GM19328 (cell line): Measurements from ENCODE around the gene ZSWIM6.

Experiments used
- ATAC-seq: cut with Tn5 transposase; IDR thresholded peaks from one replicate; pipeline ENCODE4 v1.9.1; 2021; ENCODE audit warnings: mild to moderate bottlenecking, moderate library complexity; ENCODE audit not compliant: unreplicated experiment

The ZSWIM6 gene

DNA sequence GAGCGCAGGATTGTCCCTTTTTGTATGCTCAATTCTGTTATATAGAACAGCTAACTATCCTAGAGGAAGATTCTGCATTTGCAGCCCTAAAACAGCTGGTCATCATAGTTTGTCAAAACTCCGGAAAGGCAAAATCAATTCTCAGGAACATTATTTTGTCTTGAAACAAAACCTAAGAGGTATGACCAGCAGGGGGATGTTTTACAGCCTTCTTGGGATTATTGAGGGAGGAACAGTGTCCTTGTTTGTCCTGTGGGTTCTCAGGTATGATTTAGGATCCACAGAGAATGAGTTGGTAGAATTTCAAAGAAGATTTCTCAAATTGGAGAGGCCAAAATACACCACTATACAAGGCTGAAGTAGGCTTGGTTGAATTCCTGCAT, 136.4 kb downstream of the ZSWIM6 start:
- ATAC-seq, result no peak

DNA sequence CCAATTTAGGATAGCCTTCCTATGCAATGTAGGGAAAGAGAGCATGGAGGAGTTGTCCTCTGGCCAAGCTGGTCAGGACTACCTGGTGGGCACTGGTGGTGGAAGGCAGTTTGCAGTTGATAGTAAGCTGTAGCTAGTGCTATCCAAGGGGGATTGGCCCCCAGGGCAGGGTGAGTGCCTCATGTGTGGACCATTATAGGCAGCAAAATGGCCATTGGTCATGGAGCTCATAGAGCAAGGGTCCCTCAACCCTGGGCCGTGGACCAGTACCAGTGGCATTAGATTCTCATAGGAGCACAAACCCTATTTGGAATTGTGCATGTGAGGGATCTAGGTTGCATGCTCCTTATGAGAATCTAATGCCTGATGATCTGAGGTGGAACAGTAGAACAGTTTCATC, 139.3 kb downstream of the ZSWIM6 start:
- ATAC-seq, result no peak

DNA sequence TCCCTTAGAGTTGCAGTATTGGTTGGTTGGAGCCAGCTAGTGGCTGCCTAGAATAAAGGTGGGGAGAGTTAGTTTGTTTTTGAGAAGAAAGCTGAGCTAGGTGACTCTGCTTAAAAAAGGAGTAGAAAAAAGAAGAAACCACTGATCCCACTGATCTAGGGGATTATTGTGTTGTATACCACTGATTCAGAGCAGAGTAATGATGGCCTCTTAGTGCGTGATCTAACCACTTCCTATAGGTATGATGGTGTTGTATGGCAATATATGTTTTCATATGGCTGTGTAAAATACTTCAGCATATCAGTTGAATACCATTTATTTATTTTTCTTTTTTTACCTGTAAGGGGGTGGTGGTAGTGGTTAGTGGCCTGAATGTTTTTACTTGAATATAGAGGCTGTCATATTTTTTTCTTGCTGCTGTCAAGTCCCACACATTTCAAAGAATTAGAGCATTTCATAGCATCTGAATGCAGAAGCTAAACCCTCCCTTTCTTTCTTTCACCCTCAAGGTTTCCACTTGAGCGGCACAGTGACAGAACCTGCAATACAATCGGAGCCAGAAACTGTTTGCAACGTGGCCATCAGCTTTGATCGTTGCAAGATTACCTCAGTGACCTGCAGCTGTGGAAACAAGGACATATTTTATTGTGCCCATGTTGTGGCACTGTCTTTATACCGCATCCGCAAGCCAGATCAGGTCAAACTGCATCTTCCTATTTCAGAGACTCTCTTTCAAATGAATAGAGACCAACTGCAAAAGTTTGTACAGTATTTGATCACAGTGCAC, 140.3 kb downstream of the ZSWIM6 start:
- ATAC-seq, result no peak

DNA sequence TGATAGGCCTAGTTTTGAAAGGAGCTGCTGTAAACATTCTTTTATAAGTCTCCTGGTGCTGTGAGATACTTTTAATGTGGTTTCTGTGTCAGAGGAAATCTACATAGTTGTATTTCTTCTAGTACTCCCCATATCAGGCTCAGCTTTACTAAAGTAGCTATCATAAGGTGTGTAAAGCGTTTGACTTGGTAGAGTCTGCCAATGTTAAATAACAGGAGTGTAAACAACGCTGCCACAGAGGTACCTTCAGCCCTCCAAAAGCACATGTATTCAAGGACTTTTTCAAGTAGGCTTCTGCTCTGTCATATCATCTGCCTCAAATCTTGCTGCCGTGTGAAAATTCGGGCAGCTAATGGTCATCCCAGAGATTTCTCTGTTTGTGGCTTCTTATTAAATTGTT, 142.7 kb downstream of the ZSWIM6 start:
- no peak for ATAC-seq

DNA sequence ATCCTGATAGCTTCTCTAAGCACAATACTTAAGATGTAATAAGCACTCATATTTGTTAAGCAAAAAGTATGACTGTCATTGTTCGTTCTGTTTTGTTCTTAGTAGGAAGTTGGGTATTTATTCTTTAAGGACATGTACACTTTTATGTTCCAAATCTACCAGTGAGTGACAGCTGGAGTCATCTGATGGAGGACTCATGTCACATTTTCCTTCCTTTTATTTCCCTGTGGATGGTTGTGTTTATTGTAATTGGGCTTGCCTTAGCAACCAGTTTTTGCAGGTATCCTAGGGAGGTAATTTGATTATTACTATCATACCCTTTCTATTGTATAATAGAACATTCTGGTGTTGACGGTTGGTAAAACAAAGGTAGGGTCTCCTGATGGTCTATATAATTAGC, 145.7 kb downstream of the ZSWIM6 start:
- no peak for ATAC-seq

DNA sequence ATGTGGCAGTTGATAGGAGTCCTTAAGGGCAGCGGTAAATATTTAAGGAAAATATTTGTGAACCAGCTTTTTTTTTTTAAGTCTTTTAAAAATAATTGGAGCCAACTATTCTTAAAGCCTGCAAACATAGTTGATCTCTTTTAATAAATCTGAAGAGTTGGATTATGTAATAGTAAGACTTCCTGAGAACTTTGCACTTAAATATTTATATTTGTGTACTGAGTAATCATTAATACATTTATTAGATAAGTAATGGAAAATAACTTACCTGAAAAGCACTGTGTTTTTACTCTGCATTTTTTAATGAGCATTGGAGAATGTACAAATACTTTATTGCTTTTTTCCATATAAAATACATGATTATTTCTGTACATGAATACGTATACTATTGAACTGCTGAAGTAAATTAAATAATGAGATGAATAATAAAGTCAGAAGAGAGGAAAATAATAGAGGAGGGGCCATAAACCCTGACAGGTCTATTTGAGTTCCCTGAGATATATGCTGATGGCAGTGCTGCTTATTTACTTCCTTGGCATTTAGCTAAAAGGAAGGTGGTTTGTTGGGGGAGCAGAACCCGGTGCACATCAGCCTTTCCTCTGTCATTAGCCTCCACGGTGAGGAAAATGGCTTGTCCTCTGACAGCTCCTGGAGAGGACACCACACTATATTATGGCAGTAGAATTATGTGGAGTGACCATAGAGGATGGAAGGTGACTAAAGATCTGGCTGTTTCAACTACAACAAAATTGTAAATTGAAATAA, 148.0 kb downstream of the ZSWIM6 start:
- no peak for ATAC-seq

DNA sequence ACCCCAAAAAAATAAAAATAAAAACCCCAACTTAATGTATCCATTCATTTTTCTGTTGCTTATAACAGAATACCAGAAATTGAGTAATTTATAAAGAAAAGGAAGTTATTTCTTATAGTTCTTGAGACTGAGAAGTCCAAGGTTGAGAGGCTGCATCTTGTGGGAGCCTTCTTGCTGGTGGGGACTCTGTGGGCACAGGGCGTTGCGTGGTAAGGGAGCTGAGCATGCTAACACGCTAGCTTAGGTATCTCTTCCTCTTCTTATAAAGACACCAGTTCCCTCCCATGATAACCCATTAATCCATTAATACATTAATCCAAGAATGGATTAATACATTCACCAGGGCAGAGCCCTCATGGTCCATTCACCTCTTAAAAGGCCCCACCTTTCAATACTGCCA, 150.9 kb downstream of the ZSWIM6 start:
- ATAC-seq, result no peak

DNA sequence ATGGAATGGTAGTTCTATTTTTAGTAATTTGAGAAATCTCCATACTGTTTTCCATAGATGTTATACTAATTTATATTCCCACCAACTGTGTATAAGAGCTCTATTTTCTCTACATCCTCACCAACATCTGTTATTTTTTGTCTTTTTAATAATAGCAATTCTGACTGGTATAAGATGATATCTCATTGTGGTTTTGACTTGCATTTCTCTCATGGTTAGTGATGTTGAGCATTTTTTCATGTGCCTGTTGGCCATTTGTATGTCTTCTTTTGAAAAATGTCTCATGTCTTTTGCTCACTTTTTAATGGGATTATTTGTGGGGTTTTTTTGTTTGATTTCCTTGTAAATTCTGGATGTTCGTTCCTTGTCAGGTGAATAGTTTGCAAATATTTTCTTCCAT, 154.4 kb downstream of the ZSWIM6 start:
- ATAC-seq, result no peak

DNA sequence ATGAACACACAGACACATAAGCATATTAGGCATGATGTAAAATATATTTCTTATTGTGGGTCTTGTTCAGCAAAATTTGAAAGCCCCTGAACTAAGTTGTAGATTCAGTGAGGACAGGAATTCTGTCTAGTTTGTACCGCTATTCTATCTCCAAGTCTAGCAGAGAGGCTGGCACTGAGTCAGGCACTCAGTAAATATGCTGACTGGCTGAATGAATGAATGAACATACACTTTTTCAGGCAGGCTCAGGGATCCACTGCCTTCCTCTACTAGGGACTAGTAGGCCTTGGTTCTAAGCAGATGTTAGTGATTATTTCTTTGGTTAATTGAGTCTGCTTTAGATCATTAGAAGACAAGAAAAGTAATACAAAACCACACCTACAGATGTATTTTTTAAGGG, 157.5 kb downstream of the ZSWIM6 start:
- no peak for ATAC-seq

DNA sequence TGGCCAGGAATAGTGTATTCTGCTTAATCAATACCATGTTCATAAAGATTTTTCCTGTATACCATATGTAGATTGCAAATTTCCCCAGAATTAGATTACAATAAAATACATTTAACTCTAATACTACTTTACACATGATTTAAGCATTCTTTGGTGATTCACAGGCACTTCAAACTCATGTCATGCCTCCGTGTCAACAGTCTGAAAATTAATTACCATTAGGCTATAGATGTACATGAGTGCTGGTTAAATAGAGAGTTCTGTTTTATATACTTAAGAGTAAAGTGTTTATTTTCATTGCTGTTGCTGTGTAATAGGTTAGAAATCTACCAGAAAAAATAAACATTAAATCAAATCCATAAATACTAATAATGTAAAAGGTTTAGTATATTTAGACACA, 159.8 kb downstream of the ZSWIM6 start:
- ATAC-seq, result no peak

DNA sequence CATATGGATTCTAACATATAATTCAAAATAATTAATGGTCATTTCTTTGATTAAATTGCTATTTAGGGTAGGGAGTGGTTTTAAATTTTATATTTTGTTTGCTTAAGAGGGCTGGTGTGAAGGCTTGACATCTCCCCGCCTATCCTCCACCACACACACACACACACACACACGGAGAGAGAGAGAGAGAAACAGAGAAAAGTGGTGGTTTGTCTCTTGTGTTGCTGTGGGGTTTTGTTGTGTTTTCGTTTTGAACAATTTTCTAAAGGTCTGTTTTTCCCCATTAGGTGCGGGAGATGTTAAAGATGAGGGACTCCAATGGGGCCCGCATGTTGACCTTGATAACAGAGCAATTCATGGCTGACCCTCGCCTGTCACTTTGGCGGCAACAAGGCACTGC, 161.9 kb downstream of the ZSWIM6 start:
- no peak for ATAC-seq

DNA sequence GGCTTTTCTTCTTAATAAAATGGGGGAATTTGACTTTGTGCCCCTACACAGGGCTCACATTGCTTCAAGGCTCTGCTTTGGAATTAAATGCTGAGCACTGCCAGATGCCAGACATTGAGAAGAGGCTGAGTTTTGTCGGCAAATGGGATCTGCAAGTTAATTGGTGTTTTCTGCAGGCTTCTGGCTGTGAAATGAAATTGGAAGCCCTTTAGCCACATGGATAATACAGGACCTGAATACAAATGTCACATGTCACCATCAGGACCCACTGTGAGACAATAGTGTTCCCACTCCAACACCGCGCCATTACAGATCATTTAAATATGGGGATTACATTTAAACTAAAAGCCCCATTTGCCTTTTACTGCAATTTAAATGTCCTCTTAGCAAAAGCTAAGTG, 164.4 kb downstream of the ZSWIM6 start:
- no peak for ATAC-seq

DNA sequence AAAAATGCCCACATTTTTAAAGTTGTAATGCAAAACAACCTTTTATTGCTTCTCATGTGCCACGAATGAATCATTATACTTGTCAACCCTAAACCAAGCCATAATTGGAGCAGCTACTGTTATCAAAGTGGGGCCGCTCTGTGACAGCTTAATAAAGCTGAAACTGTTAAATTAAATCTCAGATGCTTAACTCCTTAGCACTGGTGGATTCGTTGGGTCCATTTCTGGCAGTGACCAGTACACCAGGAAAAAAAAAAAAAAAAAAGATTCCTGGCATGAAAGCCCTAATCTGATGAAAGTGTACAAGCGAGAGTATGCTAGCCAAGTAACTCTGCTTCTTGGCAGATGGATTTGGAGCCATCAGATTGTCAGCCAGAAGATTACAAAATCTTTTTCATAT, 164.8 kb downstream of the ZSWIM6 start:
- no peak for ATAC-seq

DNA sequence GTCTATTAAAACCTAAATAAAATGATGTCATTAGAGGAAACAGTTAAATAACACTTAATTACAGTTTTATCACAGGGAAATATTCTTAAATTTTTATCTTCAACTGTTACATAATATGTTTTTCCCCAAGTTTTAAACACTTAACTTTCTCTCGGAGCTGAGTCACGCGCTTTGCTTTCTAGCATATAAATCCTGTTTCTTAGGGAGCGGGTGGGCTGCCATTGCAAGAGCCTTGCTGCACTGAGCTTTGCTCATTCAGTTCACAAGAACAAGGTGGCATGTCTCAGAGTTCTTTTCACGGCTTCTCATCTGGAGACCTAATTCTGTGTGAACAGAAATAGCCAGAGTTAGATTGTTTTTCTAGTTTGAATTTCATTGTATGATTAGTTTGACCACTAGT, 166.1 kb downstream of the ZSWIM6 start:
- ATAC-seq, result no peak

DNA sequence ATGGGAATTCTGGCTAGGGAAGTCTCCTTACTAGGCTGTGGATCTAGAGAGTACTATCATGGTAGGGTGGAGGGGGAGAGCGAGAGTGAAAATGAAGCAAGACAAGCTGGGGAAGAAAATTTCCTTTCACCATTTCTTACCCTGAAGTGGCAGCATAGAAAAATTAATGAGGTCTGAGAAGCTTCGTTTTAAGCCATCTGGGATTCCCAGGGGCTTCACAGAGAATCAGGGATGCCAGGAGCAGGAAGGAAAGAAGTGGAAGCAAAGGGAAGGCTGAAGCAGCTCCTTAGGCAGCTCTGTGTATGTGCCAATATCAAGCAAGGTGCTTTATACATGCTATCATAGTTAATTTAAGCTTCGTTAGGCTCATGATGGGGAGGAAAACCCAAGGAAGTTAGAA, 169.9 kb downstream of the ZSWIM6 start:
- no peak for ATAC-seq

DNA sequence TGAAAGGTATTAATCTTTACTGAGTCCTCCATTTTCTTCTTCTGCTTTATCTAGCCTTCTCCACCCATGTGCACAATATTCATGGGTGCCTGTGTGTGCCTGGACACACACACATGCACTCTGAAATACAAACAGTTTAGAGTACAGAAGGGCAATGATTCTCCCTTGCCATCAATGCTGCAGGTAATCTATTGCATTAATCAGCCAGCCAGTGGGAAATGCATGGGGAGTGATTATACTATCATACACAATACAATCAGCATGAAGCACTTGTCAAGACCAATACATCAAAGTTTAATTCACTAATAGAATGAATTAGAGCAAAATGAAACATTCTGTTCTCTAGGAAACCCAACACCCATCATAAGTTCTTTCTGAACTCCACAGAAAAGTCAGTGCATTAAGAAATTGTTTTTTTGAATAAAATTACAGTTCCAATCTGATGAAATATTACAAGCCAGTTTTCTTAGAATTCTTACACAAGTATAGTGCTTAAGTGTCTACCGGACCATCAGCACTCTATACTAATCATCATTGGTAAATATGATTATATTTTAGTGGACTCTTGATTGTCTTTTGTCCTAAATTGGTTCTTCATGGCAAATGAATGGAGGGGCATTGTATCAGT, 172.2 kb downstream of the ZSWIM6 start:
- no peak for ATAC-seq

DNA sequence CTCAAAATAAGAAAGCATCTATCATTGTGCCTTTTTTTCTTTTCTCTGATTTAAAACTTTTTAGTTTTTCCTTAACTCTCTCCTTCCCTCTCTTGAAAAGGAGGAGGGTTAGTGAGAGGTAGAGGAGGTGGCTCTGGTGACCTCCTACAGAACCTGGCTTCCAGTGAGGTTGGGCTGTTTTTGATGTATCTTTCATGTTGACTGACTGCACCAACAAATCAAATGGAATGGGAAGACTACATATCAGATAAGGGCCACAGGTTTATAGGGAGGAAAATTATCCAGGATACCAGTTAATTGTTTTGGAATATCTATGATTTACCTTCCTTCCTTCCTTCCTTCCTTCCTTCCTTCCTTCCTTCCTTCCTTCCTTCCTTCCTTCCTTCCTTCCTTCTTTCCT, 173.2 kb downstream of the ZSWIM6 start:
- no peak for ATAC-seq

DNA sequence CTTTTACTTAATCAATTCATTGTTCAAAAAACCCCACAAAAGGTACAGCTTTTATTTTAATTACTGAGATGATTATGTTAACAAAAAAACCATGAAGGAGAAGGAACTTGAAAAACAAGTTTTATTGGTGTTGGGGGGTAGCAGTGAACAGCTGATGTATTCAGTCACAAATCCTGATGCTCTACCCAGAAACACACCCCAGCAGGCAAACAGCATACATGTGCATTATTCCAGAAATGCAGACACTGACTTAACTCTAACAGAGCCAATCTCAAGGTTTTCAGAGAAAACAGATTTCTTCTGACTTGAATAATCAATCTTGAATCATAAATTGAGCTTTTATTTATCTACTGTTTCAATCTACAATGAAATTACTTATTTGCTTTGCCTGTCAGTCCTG, 175.2 kb downstream of the ZSWIM6 start:
- ATAC-seq, result no peak

DNA sequence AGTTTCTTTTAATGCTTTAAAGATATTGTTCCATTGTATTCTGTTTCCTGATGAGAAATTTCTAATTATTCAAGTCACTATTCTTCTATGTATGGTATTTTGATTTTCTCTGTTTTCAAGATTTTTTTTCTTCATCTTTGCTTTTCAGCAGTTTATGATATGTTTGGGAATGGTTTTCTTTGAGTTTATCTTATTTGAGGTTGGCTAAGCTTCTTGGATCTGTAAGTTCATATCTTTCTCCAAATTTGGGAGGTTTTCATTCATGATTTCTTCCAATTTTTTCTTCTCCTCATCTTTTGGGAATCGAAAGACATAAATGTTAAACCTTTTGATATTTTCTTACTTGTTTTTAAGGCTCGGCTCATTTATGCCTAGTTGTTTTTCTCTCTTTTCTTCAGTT, 184.9 kb downstream of the ZSWIM6 start:
- ATAC-seq, result no peak

DNA sequence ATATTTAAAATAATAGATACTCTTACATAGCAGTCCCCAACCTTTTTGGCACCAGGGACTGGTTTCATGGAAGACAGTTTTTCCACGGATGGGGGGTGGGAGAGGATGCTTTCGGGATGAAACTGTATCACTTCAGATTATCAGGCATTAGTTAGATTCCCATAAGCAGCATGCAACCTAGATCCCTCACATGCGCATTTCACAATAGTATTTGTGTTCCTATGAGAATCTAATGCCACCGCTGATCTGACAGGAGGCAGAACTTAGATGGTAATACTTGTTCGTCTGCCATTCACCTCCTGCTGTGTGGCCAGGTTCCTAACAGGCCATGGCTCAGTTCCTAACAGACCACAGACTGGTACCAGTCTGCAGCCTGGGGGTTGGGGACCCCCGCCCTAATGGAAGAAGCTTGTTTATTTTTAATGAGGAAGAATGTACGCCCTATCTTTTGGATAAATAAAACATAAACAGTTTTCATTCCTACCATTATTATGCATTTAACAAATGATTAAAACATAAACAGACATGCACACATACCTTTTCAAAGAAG, 187.7 kb downstream of the ZSWIM6 start:
- ATAC-seq, result no peak

DNA sequence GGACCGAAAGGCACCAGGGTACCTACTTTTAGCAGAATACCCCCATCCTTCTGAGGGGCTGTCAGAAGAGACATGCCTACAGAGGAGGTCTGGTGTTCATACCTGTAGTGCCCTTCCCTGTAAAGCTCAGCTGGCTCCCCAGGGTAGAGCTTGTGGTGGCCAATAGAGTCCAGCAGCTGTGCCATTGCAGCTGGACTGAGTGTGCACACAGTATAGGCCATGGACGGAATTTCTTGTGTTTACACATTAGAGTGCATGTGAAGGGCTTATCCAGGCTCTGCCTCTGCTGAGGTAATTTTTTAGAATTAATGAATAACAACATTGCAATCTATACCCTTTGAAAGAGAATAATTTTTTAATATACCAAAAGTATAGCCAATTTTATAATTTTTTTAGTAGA, 191.0 kb downstream of the ZSWIM6 start:
- ATAC-seq, result no peak

DNA sequence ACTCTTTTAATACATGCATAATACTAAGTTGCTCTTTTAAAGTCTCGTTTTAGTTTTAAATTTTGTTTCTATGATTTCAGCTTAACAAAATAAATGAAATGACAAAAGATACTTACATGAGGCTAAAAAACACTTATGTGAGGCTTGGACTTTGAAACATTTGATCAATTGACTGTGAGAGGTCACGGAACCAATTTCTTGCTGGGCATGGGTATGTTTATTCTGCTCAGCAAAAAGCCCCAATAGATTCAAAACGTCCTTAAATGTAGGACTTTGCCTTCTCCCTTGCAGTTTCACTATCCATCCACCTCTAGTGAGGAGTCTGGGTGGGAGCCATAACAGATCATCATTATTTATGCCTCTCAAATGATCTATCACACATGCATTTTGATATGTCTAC, 191.9 kb downstream of the ZSWIM6 start:
- no peak for ATAC-seq
